ENCODE results near the gene FHIT. TPM values are rescaled to one million over a fixed set of nuclear protein-coding genes. Genes with fewer than 3 reads are reported as not detected.

The FHIT gene
- polyA plus RNA-seq, 1 experiment, result 0.11 TPM

- POLR2A ChIA-PET, result no interaction called here
- H3K4me3 ChIP-seq (ENCODE audit: low read depth, low read length), result no peak overlapping the region
- no peaks in the 10 kb centered on the region for H3K27me3 ChIP-seq (ENCODE audit: control insufficient read depth, insufficient read depth, low read length)
- no peak for DNase-seq (ENCODE audit: low read depth)
- TF ChIP-seq CTCF (IDR thresholded peaks at IDR 0.05; ENCODE audit: insufficient read depth, low read depth, low read length), result no peak
- no peaks in the 10 kb centered on the region for H3K36me3 ChIP-seq (ENCODE audit: control insufficient read depth, insufficient read depth, low read length)
- CTCF ChIA-PET, result no interaction called here
Measured at GRCh38 chr3:61149236-61149635, 102.0 kb downstream of the FHIT start.

GRCh38 chr3:61146010-61146890 is 105.0 kb downstream of the FHIT start:
- no peak for DNase-seq (ENCODE audit: low read depth)
- no peaks in the 10 kb centered on the region for H3K36me3 ChIP-seq (ENCODE audit: control insufficient read depth, insufficient read depth, low read length)
- no peak overlapping the region for H3K4me3 ChIP-seq (ENCODE audit: low read depth, low read length)
- no peak for TF ChIP-seq CTCF (IDR thresholded peaks at IDR 0.05; ENCODE audit: insufficient read depth, low read depth, low read length)
- H3K27me3 ChIP-seq (ENCODE audit: control insufficient read depth, insufficient read depth, low read length), result no peaks in the 10 kb centered on the region
- ChIA-PET POLR2A (no interaction called here), CTCF (no interaction called here)

DNA sequence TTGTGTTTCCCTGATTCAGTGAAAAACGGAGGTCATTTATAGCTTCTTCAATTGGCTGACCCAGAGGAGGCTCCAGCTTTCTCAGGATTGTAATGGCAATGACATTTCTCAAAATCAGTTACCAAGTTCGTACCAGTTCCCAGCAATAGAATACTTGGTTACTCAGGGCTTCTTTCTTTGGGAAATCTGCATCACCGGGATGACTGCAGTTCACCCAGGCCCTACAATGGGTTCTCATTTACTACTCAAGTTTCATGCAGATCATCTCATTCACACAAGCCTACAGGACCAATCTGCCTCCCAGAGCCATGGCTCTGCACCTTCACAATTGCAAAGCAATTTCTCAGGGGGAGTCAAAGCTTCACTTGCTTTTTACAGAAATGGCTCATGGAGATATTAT is 109.6 kb downstream of the FHIT start:
- H3K27me3 ChIP-seq (ENCODE audit: control insufficient read depth, insufficient read depth, low read length), result no peaks in the 10 kb centered on the region
- H3K36me3 ChIP-seq (ENCODE audit: control insufficient read depth, insufficient read depth, low read length), result no peaks in the 10 kb centered on the region
- no peak overlapping the region for H3K4me3 ChIP-seq (ENCODE audit: low read depth, low read length)
- POLR2A ChIA-PET, result no interaction called here
- no peak for DNase-seq (ENCODE audit: low read depth)
- CTCF ChIA-PET, result no interaction called here
- TF ChIP-seq CTCF (IDR thresholded peaks at IDR 0.05; ENCODE audit: insufficient read depth, low read depth, low read length), result no peak

DNA sequence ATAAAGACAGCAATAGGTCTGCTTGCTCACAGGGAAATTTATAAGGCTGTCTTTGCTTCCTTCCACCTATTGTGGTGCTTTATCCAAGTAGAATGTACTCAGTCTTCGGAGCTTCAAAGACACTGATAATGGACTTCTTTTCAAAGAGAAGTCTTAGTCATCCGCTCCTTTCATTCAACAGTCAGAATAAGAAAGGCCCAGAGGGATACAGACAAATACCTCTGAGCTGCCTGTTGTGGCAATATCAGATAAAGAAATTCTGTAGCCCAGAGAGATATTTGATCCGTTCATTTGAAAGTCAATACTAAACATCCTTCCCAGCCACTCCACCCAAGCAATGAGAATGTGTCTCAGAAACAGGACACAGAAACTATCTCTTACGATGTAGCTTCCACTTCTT is 110.0 kb downstream of the FHIT start:
- ChIA-PET CTCF (no interaction called here), POLR2A (no interaction called here)
- DNase-seq (ENCODE audit: low read depth), result no peak
- Histone ChIP-seq H3K36me3 (ENCODE audit: control insufficient read depth, insufficient read depth, low read length) (no peaks in the 10 kb centered on the region), H3K27me3 (ENCODE audit: control insufficient read depth, insufficient read depth, low read length) (no peaks in the 10 kb centered on the region), H3K4me3 (ENCODE audit: low read depth, low read length) (no peak overlapping the region)
- TF ChIP-seq CTCF (IDR thresholded peaks at IDR 0.05; ENCODE audit: insufficient read depth, low read depth, low read length), result no peak

DNA sequence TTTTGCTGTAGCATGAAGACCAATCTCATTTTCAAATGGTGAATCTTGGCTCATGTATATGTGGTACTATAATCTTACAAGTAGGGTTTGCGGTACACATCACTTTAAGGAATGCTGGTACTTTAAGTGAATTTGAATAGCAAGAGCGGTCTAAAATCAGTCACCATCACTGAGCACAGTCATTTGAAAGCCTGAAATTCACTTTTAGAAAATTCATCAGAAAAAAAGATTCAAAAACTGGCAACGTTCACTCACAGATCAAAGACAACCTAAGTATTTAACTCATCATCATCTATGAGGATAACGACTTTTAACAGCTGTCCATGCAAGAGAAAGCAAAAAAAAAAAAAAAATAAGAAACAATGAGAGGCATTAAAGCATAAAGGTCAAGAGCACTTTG is 111.6 kb downstream of the FHIT start:
- Histone ChIP-seq H3K4me3 (ENCODE audit: low read depth, low read length) (no peak overlapping the region), H3K36me3 (ENCODE audit: control insufficient read depth, insufficient read depth, low read length) (no peaks in the 10 kb centered on the region), H3K27me3 (ENCODE audit: control insufficient read depth, insufficient read depth, low read length) (no peaks in the 10 kb centered on the region)
- ChIA-PET CTCF (no interaction called here), POLR2A (no interaction called here)
- TF ChIP-seq CTCF (IDR thresholded peaks at IDR 0.05; ENCODE audit: insufficient read depth, low read depth, low read length), result no peak
- no peak for DNase-seq (ENCODE audit: low read depth)

All from BJ (cell line).